Esophagus squamous epithelium (tissue), 5 donors: Measurements from ENCODE around the gene PPCS. TPM values are rescaled to one million over a fixed set of nuclear protein-coding genes. Genes with fewer than 3 reads are reported as not detected.

ENCODE experiments used
- DNase-seq: peaks from one replicate; lab custom pipeline; 2025; lab: John Stamatoyannopoulos, UW
- H3K27ac ChIP-seq, 4 donors: fragments of 200-600 bp; sonication (generic); one replicate each; pipeline ENCODE4 v1.5.1; 2016 to 2019; ENCODE audit warnings: mild to moderate bottlenecking in 1 of 4
- H3K27me3 ChIP-seq, 4 donors: fragments of 200-600 bp; sonication (generic); 1 replicate in 3 of 4; 2 replicates in 1 of 4; pipeline versions ENCODE4 v1.5.1 to v1.6.0; 2017 to 2021; ENCODE audit warnings: antibody characterized with exemption in 1 of 4
- H3K36me3 ChIP-seq, 3 donors: fragments of 200-600 bp; sonication (generic); one replicate each; pipeline ENCODE4 v1.5.1; 2016 to 2019
- H3K4me1 ChIP-seq, 3 donors: fragments of 200-600 bp; sonication (generic); one replicate each; pipeline ENCODE4 v1.5.1; 2017 to 2019
- H3K4me3 ChIP-seq, 4 donors: fragments of 200-600 bp; sonication (generic); 1 replicate in 3 of 4; 2 replicates in 1 of 4; pipeline ENCODE4 v1.5.1; 2016 to 2019; ENCODE audit warnings: mild to moderate bottlenecking in 2 of 4, moderate library complexity in 1 of 4
- H3K9me3 ChIP-seq, 3 donors: fragments of 200-600 bp; sonication (generic); one replicate each; pipeline ENCODE4 v1.5.1; 2016 to 2019
- POLR2A ChIP-seq, 4 donors: fragments of 450-650 bp; IDR thresholded peaks; one replicate each; pipeline ENCODE4 v1.6.1; 2017; ENCODE audit warnings: antibody characterized with exemption in 4 of 4, mild to moderate bottlenecking in 4 of 4, moderate library complexity in 3 of 4
- whole genome bisulfite sequencing, 2 donors: methylation state at CpG; one replicate each; pipeline ENCODE4 v1.1.5; 2018; 5-methylcytosine and 5-hydroxymethylcytosine counted together
- intact Hi-C: fragments of 100-400 bp; cut with DNase I; formaldehyde crosslinking; loops from one replicate; pipeline ENCODE4 v1.15.0; 2022
- total RNA-seq, 4 donors: library from RNA; depleted of rRNA; stranded (reverse); fragments of >200 nt; gene quantifications; one replicate each; pipeline ENCODE4 v1.1.0, GENCODE V29; 2016
- TF ChIP-seq, protein P1 (sequence below), 6 experiments: fragments of 450-650 bp in 4 of 6; fragments of 200-600 bp in 2 of 6; sonication (generic) in 2 of 6; IDR thresholded peaks; one replicate each; pipeline ENCODE4 v1.5.1; 2016 to 2019; ENCODE audit warnings: antibody characterized with exemption in 6 of 6, mild to moderate bottlenecking in 4 of 6, moderate library complexity in 4 of 6
- donor health status: DM: yes; HTN: yes; CAD: no.

The PPCS gene
- total RNA-seq, 4 donors from 2014 or later, result 44.2 to 76.8 (median 58.9) TPM

DNA sequence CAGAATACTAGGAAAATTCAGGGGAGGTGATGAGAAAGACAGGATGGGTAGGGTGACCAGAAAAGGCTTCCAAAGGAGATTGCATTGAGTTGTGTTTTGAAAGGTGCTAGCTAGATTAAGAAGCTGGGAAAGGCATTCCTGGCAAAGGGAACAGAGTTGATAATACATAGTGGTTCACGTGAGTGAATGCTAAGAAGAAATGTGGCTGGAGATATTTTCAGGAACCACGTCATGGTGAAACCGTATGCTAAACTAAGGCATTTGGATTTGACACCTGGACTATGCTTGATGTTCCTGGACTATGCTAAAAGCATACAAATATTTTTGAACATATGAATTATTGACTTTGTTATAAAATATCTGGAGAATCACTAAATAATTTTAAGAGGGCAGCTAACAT, 21.4 kb downstream of the PPCS start:
- H3K27ac ChIP-seq, result no peak overlapping the region
- TF ChIP-seq POLR2A (IDR thresholded peaks at IDR 0.05), result no peak
- TF ChIP-seq, protein P1, sequence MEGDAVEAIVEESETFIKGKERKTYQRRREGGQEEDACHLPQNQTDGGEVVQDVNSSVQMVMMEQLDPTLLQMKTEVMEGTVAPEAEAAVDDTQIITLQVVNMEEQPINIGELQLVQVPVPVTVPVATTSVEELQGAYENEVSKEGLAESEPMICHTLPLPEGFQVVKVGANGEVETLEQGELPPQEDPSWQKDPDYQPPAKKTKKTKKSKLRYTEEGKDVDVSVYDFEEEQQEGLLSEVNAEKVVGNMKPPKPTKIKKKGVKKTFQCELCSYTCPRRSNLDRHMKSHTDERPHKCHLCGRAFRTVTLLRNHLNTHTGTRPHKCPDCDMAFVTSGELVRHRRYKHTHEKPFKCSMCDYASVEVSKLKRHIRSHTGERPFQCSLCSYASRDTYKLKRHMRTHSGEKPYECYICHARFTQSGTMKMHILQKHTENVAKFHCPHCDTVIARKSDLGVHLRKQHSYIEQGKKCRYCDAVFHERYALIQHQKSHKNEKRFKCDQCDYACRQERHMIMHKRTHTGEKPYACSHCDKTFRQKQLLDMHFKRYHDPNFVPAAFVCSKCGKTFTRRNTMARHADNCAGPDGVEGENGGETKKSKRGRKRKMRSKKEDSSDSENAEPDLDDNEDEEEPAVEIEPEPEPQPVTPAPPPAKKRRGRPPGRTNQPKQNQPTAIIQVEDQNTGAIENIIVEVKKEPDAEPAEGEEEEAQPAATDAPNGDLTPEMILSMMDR (IDR thresholded peaks at IDR 0.05), result no peak
- H3K27me3 ChIP-seq, result no peaks in the 10 kb centered on the region
- H3K9me3 ChIP-seq, result no peaks in the 10 kb centered on the region
- peaks cover 0 to 2% (median 0%) of the 10 kb centered on the region in 3 donors for H3K36me3 ChIP-seq
- H3K4me1 ChIP-seq, result no peaks in the 10 kb centered on the region
- intact Hi-C loops, result no loop called here
- H3K4me3 ChIP-seq, result no peak overlapping the region
- no peak for DNase-seq
- WGBS, 2 donors, result 85 to 87% methylated on average over 3 of the region's 3 CpGs

DNA sequence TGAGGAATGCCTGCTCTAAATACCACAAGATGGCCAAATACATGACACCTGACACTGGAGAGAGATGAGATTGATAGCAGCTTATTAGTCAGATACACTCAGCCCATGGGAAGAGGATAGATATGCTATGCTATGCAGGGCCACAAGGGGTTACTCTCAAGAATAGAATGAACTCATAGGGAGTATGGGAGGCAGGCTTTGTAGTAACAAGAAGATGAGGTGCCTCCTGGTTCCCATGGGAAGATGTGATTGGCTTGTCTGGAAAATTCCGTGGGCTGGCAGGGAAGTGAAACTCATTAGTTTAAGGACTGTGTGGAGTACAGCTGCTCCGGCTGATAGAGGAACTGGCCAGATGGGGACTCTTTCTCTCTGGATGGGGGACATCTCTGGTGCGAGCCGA, 23.3 kb downstream of the PPCS start:
- no peak for TF ChIP-seq POLR2A (IDR thresholded peaks at IDR 0.05)
- TF ChIP-seq, protein P1 (IDR thresholded peaks at IDR 0.05), result no peak

DNA sequence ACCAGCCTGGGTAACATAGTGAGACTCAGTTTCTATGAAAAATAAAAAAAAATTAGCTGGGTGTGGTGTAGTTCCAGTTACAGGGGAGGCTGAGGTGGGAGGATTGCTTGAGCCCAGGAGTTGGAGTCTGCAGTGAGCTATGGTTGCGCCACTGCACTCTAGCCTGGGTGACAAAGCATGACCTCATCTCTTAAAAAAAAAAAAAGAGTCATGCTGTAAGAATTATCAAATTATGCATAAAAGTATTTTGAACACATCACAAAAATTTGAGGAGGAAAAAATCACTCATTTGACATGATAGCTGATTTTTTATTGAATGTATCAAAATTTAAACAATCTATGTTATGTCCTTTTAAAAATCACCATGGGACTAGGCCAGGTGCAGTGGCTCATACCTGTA, 24.6 kb downstream of the PPCS start:
- DNase-seq, result no peak
- Histone ChIP-seq H3K36me3 (peaks cover 0 to 7% (median 0%) of the 10 kb centered on the region in 3 donors), H3K27me3 (no peaks in the 10 kb centered on the region), H3K4me1 (no peaks in the 10 kb centered on the region), H3K9me3 (no peaks in the 10 kb centered on the region), H3K4me3 (no peak overlapping the region), H3K27ac (no peak overlapping the region)
- intact Hi-C loops, result no loop called here
- no peak for TF ChIP-seq POLR2A (IDR thresholded peaks at IDR 0.05)
- TF ChIP-seq, protein P1 (IDR thresholded peaks at IDR 0.05), result no peak
- 100% methylated on average over 1 of the region's 1 CpG for WGBS, 2 donors

More for the DNA sequence above, 23.3 kb downstream of the PPCS start:
- Histone ChIP-seq H3K27me3 (no peaks in the 10 kb centered on the region), H3K36me3 (peaks cover 0 to 7% (median 0%) of the 10 kb centered on the region in 3 donors), H3K27ac (no peak overlapping the region), H3K4me1 (no peaks in the 10 kb centered on the region), H3K4me3 (no peak overlapping the region), H3K9me3 (no peaks in the 10 kb centered on the region)
- WGBS, 2 donors, result 67 to 69% methylated on average over 4 of the region's 4 CpGs
- intact Hi-C loops, result no loop called here
- no peak for DNase-seq

DNA sequence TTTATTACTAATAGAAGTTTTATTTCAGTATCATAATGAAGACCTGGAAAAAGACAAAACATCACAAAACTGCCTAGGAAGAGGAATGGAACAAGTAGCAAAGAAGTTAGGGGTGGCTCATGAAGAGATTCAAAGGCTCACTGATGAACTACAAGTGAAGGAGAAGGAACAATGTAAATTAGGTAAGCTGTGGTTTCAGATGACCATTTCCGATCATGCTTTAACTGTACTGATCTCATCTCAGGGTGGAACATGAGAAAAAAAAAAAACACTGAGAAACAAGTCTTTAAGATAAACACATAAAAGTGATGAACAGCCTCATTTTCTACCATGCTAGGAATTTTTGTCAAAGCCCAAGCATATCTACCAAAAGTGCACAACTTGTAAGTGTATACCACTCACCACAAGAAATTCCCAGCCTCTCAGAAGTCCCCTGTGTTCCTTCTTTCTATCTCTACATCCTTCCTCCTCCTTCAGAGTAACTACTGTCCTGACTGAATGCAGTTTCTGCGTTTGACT, 26.4 kb downstream of the PPCS start:
- no peak for TF ChIP-seq POLR2A (IDR thresholded peaks at IDR 0.05)
- TF ChIP-seq, protein P1 (IDR thresholded peaks at IDR 0.05), result no peak
- WGBS, 2 donors, result 68 to 89% methylated on average over 2 of the region's 2 CpGs
- peaks cover 0 to 7% (median 0%) of the 10 kb centered on the region in 3 donors for H3K36me3 ChIP-seq
- no peak overlapping the region for H3K27ac ChIP-seq
- intact Hi-C loops, result no loop called here
- DNase-seq, result no peak
- H3K4me1 ChIP-seq, result no peaks in the 10 kb centered on the region
- H3K9me3 ChIP-seq, result no peaks in the 10 kb centered on the region
- no peak overlapping the region for H3K4me3 ChIP-seq
- no peaks in the 10 kb centered on the region for H3K27me3 ChIP-seq

DNA sequence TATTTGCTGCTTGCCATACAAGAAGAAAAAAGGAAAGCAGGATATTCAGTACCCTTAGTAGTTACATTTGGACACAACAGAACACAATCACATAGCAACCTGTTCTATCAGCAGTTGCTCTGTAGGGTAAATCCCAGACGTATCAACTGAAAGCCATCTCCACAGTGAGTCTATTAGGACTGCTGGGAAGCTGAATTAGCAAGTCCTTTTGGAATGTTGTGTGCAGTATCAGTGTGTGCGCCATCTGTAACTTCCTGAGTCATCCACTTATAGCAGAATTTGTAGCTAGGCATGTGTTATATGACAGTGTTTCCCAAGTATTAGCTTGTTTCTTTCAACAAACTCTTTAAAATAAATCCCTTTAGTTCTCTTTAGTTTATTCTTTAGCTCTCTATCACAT, 28.0 kb downstream of the PPCS start:
- 64 to 69% methylated on average over 2 of the region's 2 CpGs for WGBS, 2 donors
- H3K36me3 ChIP-seq, result peaks cover 0 to 7% (median 0%) of the 10 kb centered on the region in 3 donors
- no peaks in the 10 kb centered on the region for H3K27me3 ChIP-seq
- H3K27ac ChIP-seq, result no peak overlapping the region
- no peak for TF ChIP-seq POLR2A (IDR thresholded peaks at IDR 0.05)
- TF ChIP-seq, protein P1 (IDR thresholded peaks at IDR 0.05), result no peak
- DNase-seq, result no peak
- no peaks in the 10 kb centered on the region for H3K4me1 ChIP-seq
- H3K4me3 ChIP-seq, result no peak overlapping the region
- H3K9me3 ChIP-seq, result no peaks in the 10 kb centered on the region
- intact Hi-C loops, result no loop called here
